Skeletal muscle tissue (tissue), 4 donors: ENCODE data around the gene ANKH. TPM values are rescaled to one million over a fixed set of nuclear protein-coding genes. Genes with fewer than 3 reads are reported as not detected.
"Not testable (repeated sequence)": the region's sequence is repeated elsewhere in the genome, so short reads cannot be mapped to it uniquely, and the experiment has no call there.

ENCODE experiments used
- H3K27ac ChIP-seq: one replicate; pipeline ENCODE4 v1.7.0; 2013; ENCODE audit warnings: mild to moderate bottlenecking, low read depth, low read length, inconsistent platforms
- H3K27me3 ChIP-seq, 3 donors: one replicate each; pipeline ENCODE4 v1.7.0; 2013; ENCODE audit warnings: low read length in 3 of 3; ENCODE audit not compliant: control insufficient read depth in 3 of 3, insufficient read depth in 3 of 3
- H3K36me3 ChIP-seq, 3 donors: one replicate each; pipeline ENCODE4 v1.7.0; 2013; ENCODE audit warnings: low read length in 3 of 3; ENCODE audit not compliant: control insufficient read depth in 3 of 3, insufficient read depth in 3 of 3
- H3K4me1 ChIP-seq, 3 donors: one replicate each; pipeline ENCODE4 v1.7.0; 2013; ENCODE audit warnings: low read length in 3 of 3, mild to moderate bottlenecking in 3 of 3; ENCODE audit not compliant: control insufficient read depth in 3 of 3, insufficient read depth in 3 of 3
- H3K4me3 ChIP-seq, 3 donors: one replicate each; pipeline ENCODE4 v1.7.0; 2013; ENCODE audit warnings: low read length in 3 of 3
- H3K9ac ChIP-seq, 3 donors: one replicate each; pipeline ENCODE4 v1.7.0; 2013; ENCODE audit warnings: low read length in 3 of 3, mild to moderate bottlenecking in 3 of 3, moderate library complexity in 2 of 3, low read depth in 1 of 3
- H3K9me3 ChIP-seq, 3 donors: one replicate each; pipeline ENCODE4 v1.7.0; 2013; ENCODE audit warnings: low read length in 3 of 3; ENCODE audit not compliant: control insufficient read depth in 3 of 3
- total RNA-seq: library from RNA; depleted of rRNA; stranded (reverse); fragments of >200 nt; gene quantifications from one replicate; pipeline ENCODE4 v1.2.3, GENCODE V29; 2014
- donor health status: Osteomylitis.

Gene ANKH
- total RNA-seq, 1 donor from 2014 or later, result 13.0 TPM

DNA sequence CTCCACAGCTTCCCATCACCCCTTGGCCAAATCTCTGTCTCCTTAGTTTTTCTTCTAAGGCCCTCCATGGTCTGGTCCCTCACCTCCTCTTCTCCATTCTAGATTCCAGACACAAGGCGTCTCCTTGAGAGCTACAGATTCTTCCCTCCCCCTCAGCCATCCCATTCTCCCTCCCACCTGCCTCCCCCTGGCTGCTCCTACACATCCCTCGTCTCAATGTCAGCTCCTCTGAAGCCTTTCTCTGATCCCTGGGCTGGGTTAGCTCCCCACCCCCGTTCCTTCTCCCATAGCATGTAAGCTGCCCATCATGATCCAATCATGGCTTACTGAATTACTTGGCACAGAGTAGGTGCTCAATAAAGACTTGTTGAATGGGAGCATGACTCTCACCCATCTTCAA is 69.0 kb downstream of the ANKH start:
- no peak overlapping the region for H3K4me3 ChIP-seq
- H3K9me3 ChIP-seq, result no peaks in the 10 kb centered on the region
- H3K4me1 ChIP-seq, result peaks cover 7 to 18% (median 8%) of the 10 kb centered on the region in 3 donors
- H3K36me3 ChIP-seq, result peaks cover 0 to 5% (median 4%) of the 10 kb centered on the region in 3 donors
- H3K27ac ChIP-seq, result no peak overlapping the region
- no peak overlapping the region for H3K9ac ChIP-seq
- no peaks in the 10 kb centered on the region for H3K27me3 ChIP-seq

GRCh38 chr5:14801792-14802191 is 69.8 kb downstream of the ANKH start:
- no peaks in the 10 kb centered on the region for H3K27me3 ChIP-seq
- H3K4me1 ChIP-seq, result peaks cover 6 to 10% (median 8%) of the 10 kb centered on the region in 3 donors
- H3K27ac ChIP-seq, result no peak overlapping the region
- H3K9ac ChIP-seq, result no peak overlapping the region
- H3K36me3 ChIP-seq, result peaks cover 0 to 5% (median 4%) of the 10 kb centered on the region in 3 donors
- no peaks in the 10 kb centered on the region for H3K9me3 ChIP-seq
- H3K4me3 ChIP-seq, result no peak overlapping the region

DNA sequence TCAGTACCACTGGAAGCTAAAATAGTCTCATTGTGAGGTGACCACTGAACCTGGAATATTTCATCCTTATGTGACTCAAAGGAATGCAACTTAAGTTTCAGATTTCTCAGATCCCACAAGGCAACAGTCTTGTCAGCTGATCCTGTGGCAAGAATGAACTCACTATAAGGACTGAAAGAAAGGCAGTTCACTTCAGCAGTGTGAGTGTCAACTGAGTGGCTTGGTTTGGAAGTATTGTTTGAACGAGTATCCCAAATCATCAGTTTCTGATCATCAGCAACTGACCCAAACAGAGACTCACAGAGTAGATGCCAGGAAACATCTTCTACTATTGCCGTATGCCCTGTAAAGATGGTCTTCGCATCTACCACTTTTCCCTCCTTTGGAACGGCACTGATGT is 74.2 kb downstream of the ANKH start:
- H3K4me1 ChIP-seq, H3K9me3 ChIP-seq, H3K27me3 ChIP-seq, H3K36me3 ChIP-seq, H3K9ac ChIP-seq, H3K4me3 ChIP-seq, H3K27ac ChIP-seq: not testable (repeated sequence)

DNA sequence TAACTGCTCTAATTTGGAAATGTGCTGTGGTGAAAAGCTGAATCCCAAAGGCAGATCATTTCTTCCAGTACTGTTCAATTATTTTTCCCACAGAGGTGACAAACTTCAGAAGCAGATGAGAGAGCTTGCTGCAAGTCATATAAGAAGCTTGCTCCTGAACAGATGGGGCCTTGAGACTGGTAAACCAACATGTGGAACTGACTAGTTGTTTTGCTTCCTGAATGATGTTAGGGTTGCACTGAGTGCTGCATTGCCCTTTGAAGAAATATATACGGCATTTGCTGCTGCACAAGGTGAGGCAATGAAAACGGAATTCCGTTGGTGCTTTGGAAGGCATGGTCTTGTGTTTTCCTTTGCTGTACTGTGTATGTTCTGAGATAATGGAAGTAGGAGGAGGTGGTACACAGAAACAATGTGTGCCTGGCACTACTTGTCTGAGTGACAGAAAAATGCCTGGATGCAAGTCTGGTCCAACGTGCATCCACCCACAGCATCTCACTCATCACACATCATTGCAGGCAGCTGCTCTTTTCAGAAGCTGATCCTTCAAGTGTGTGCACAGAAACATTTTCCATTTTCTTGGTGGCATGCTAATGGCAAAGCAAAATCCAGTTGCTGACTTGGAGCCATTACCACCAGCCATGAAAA is 76.9 kb downstream of the ANKH start:
- Histone ChIP-seq H3K27ac (no peak overlapping the region), H3K9ac (no peak overlapping the region), H3K4me1 (peaks cover 0 to 6% (median 0%) of the 10 kb centered on the region in 3 donors), H3K27me3 (no peaks in the 10 kb centered on the region), H3K36me3 (peaks cover 0 to 4% (median 2%) of the 10 kb centered on the region in 3 donors), H3K4me3 (no peak overlapping the region), H3K9me3 (no peaks in the 10 kb centered on the region)

DNA sequence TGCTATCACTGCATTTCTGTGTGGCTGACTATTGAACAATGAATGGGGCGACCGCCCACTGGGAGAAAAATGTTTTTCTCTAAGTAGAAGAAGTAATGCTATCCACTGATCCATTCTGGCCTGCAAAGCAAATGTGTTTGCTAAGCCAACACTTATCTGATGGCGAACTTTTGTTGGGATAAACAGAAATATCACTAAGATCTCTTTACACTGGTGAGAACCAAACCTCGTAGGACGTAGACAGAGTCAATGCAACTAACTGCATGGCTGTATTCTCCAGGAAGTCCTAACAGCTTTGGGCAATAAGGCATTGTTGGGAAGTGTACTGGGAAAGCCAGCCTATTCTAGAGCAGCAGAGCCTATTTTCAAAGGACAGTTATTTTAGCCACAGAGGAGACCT is 77.7 kb downstream of the ANKH start:
- Histone ChIP-seq H3K9ac (no peak overlapping the region), H3K27ac (no peak overlapping the region), H3K36me3 (peaks cover 0 to 4% (median 2%) of the 10 kb centered on the region in 3 donors), H3K9me3 (no peaks in the 10 kb centered on the region), H3K4me3 (no peak overlapping the region), H3K27me3 (no peaks in the 10 kb centered on the region), H3K4me1 (peaks cover 0 to 6% (median 0%) of the 10 kb centered on the region in 3 donors)

DNA sequence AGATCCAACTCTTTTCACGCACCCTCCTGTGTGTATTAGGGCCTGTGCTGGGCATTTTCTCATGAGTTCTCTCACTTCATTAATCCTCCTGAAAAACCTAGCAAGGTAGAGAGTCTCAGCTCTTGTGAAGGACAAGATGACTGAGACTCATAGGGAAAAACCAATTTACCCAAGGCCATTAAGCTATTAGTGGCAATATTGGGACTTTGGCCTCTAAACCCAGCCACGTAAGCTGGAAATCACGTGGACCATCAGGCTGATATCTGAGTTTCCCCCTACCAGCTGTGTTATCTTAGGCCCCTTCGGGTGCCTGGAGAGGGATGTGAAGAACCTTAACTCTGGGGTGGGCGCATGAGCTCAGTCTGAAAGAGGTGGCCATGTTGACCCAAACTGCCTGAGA is 80.7 kb downstream of the ANKH start:
- Histone ChIP-seq H3K4me1 (peaks cover 0 to 6% (median 3%) of the 10 kb centered on the region in 3 donors), H3K4me3 (no peak overlapping the region), H3K27me3 (no peaks in the 10 kb centered on the region), H3K36me3 (peaks cover 0 to 4% (median 2%) of the 10 kb centered on the region in 3 donors), H3K9ac (no peak overlapping the region), H3K27ac (no peak overlapping the region), H3K9me3 (no peaks in the 10 kb centered on the region)

GRCh38 chr5:14790220-14790619 is 81.4 kb downstream of the ANKH start:
- Histone ChIP-seq H3K9me3 (no peaks in the 10 kb centered on the region), H3K27me3 (no peaks in the 10 kb centered on the region), H3K4me3 (no peak overlapping the region), H3K36me3 (peaks cover 0 to 4% (median 2%) of the 10 kb centered on the region in 3 donors), H3K4me1 (peaks cover 0 to 6% (median 3%) of the 10 kb centered on the region in 3 donors), H3K9ac (no peak overlapping the region), H3K27ac (no peak overlapping the region)

- Histone ChIP-seq H3K27ac (no peak overlapping the region), H3K4me1 (peaks cover 0 to 6% (median 4%) of the 10 kb centered on the region in 3 donors)
These were observed 83.6 kb downstream of the ANKH start for GRCh38 chr5:14787801-14788579.

GRCh38 chr5:14783691-14784090 is 87.9 kb downstream of the ANKH start:
- Histone ChIP-seq H3K36me3 (no peaks in the 10 kb centered on the region), H3K4me3 (no peak overlapping the region), H3K27ac (no peak overlapping the region), H3K9me3 (no peaks in the 10 kb centered on the region), H3K9ac (no peak overlapping the region), H3K4me1 (peaks cover 7 to 30% (median 9%) of the 10 kb centered on the region in 3 donors), H3K27me3 (no peaks in the 10 kb centered on the region)

More at GRCh38 chr5:14787801-14788579, 83.6 kb downstream of the ANKH start:
- H3K9me3 ChIP-seq, result no peaks in the 10 kb centered on the region
- H3K4me3 ChIP-seq, result no peak overlapping the region
- H3K9ac ChIP-seq, result no peak overlapping the region
- H3K36me3 ChIP-seq, result no peaks in the 10 kb centered on the region
- H3K27me3 ChIP-seq, result no peaks in the 10 kb centered on the region

DNA sequence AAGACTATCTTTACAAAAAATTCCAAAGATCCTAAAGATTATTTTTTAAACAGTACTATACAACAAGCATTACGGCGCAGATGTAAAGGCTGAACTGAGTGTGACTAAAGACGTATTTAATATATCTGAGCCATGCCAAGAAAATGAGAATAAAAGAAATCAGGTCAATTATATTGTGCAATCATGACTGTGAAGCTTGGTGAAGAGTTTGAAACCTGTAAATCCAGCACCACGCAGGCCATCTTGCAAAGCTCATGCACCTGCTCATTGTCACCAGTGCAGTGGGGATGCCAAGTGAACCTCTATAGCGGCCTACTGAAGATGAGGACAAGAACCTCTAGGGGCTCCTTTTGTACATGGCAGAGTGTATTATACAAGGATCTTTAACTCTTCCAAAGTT is 89.0 kb downstream of the ANKH start:
- H3K4me3 ChIP-seq, result no peak overlapping the region
- H3K36me3 ChIP-seq, result no peaks in the 10 kb centered on the region
- no peak overlapping the region for H3K9ac ChIP-seq
- H3K27ac ChIP-seq, result no peak overlapping the region
- no peaks in the 10 kb centered on the region for H3K9me3 ChIP-seq
- H3K4me1 ChIP-seq, result peaks cover 11 to 41% (median 18%) of the 10 kb centered on the region in 3 donors
- no peaks in the 10 kb centered on the region for H3K27me3 ChIP-seq
